Keratinocyte (primary cell): Measurements from ENCODE around the gene CNKSR2. TPM values are rescaled to one million over a fixed set of nuclear protein-coding genes. Genes with fewer than 3 reads are reported as not detected.

Source experiments
- DNase-seq: peaks from one replicate; pipeline ENCODE4 v3.0.0-alpha.2; 2011; ENCODE audit warnings: low read depth, missing footprints, low spot score
- FAIRE-seq: peaks from 2 replicates; lab custom pipeline; 2011; peaks lifted over from hg19 to GRCh38; lab: Jason Lieb, UNC
- H2AFZ ChIP-seq: 2 replicates; pipeline ENCODE4 v1.6.0; 2012; ENCODE audit warnings: low read length, control low read depth, inconsistent platforms; ENCODE audit not compliant: control insufficient read depth
- H3K27ac ChIP-seq: 2 replicates; pipeline ENCODE4 v1.5.1; 2011; ENCODE audit warnings: low read length; ENCODE audit not compliant: control insufficient read depth, insufficient read depth
- H3K27me3 ChIP-seq: 3 replicates; pipeline ENCODE4 v1.6.0; 2011; ENCODE audit warnings: low read length; ENCODE audit not compliant: control insufficient read depth, insufficient read depth; ENCODE audit errors: extremely low read depth
- H3K36me3 ChIP-seq, 2 experiments: 2 replicates in 1 of 2; 3 replicates in 1 of 2; pipeline ENCODE4 v1.5.1; 2011; ENCODE audit warnings: low read length in 2 of 2, mild to moderate bottlenecking in 1 of 2; ENCODE audit not compliant: control insufficient read depth in 2 of 2, insufficient read depth in 2 of 2; ENCODE audit errors: extremely low read depth in 1 of 2
- H3K4me1 ChIP-seq: 3 replicates; pipeline ENCODE4 v1.5.1; 2011; ENCODE audit warnings: low read length; ENCODE audit not compliant: control insufficient read depth, insufficient read depth; ENCODE audit errors: extremely low read depth
- H3K4me2 ChIP-seq: 3 replicates; pipeline ENCODE4 v1.6.0; 2011; ENCODE audit warnings: low read depth, low read length; ENCODE audit not compliant: control insufficient read depth, insufficient read depth; ENCODE audit errors: extremely low read depth
- H3K4me3 ChIP-seq, 3 experiments: fragments of 200-600 bp in 1 of 3; sonication (generic) in 1 of 3; 2 replicates in 2 of 3; 3 replicates in 1 of 3; pipeline ENCODE4 v1.5.1; 2011 to 2016; ENCODE audit warnings: low read length in 3 of 3, mild to moderate bottlenecking in 3 of 3, control low read depth in 2 of 3, inconsistent platforms in 1 of 3, low read depth in 1 of 3, mixed read lengths in 1 of 3, mixed run types in 1 of 3, moderate library complexity in 1 of 3; ENCODE audit not compliant: control insufficient read depth in 2 of 3, insufficient read depth in 2 of 3; ENCODE audit errors: extremely low read depth in 1 of 3
- H3K79me2 ChIP-seq: 2 replicates; pipeline ENCODE4 v1.6.0; 2012; ENCODE audit warnings: low read length; ENCODE audit not compliant: control insufficient read depth, insufficient read depth
- H3K9ac ChIP-seq: 3 replicates; pipeline ENCODE4 v1.6.0; 2011; ENCODE audit warnings: low read length; ENCODE audit not compliant: control insufficient read depth, insufficient read depth; ENCODE audit errors: extremely low read depth
- H3K9me1 ChIP-seq: 3 replicates; pipeline ENCODE4 v1.6.0; 2011; ENCODE audit warnings: low read length; ENCODE audit not compliant: control insufficient read depth, insufficient read depth; ENCODE audit errors: extremely low read depth
- H3K9me3 ChIP-seq: 2 replicates; pipeline ENCODE4 v1.5.1; 2012; ENCODE audit warnings: low read depth, low read length; ENCODE audit not compliant: control insufficient read depth
- H4K20me1 ChIP-seq: 3 replicates; pipeline ENCODE4 v1.6.0; 2011; ENCODE audit warnings: low read length; ENCODE audit not compliant: control insufficient read depth, insufficient read depth; ENCODE audit errors: extremely low read depth
- CTCF ChIP-seq, 3 experiments: IDR thresholded peaks in 1 of 3; conservative IDR thresholded peaks in 1 of 3; optimal IDR thresholded peaks in 1 of 3; 2 replicates in 2 of 3; 3 replicates in 1 of 3; pipeline versions ENCODE3 to v1.5.1; 2011; ENCODE audit warnings: low read length in 3 of 3, mild to moderate bottlenecking in 3 of 3, moderate library complexity in 2 of 3, control low read depth in 1 of 3, inconsistent platforms in 1 of 3; ENCODE audit not compliant: insufficient read depth in 2 of 3; ENCODE audit errors: extremely low read depth in 1 of 3
- EZH2 ChIP-seq: IDR thresholded peaks from one replicate; pipeline ENCODE4 v1.6.1; 2012; ENCODE audit warnings: inconsistent platforms, mild to moderate bottlenecking, low read length, moderate library complexity
- dilution Hi-C: fragments of 300-500 bp; cut with MboI; formaldehyde crosslinking; loops from one replicate; pipeline ENCODE4 v1.7.0; 2020; ENCODE audit warnings: low sequenced_read_pairs; ENCODE audit not compliant: extremely low pct_ligation_motif_present
- polyA plus RNA-seq, 5 experiments: library from polyadenylated mRNA; depleted of rRNA in 3 of 5; stranded (reverse) in 3 of 5; stranded (forward) in 1 of 5; unstranded in 1 of 5; fragments of >200 nt; gene quantifications; 1 replicate in 1 of 5; 2 replicates in 3 of 5; 3 replicates in 1 of 5; pipeline versions ENCODE4 v1.2.1 to v1.2.3, GENCODE V29; 2011 to 2012; ENCODE audit warnings: missing spikeins in 2 of 5, low read depth in 1 of 5, low replicate concordance in 1 of 5

CNKSR2 gene
- polyA plus RNA-seq, 1 donor (not counting 4 experiments of a cell fraction or from before 2014, with no cell fraction given): 0.63 TPM

GRCh38 chrX:21661316-21661715 lies 287.1 kb downstream of the CNKSR2 start:
- Histone ChIP-seq H3K27ac (no peak overlapping the region), H3K9ac (no peak overlapping the region), H3K4me3 (no peak overlapping the region), H3K36me3 (no peaks in the 10 kb centered on the region), H2AFZ (no peak overlapping the region), H3K27me3 (no peaks in the 10 kb centered on the region), H4K20me1 (no peaks in the 10 kb centered on the region), H3K79me2 (no peaks in the 10 kb centered on the region), H3K4me2 (no peak overlapping the region), H3K9me3 (peaks cover 2% of the 10 kb centered on the region), H3K9me1 (no peaks in the 10 kb centered on the region), H3K4me1 (peaks cover 3% of the 10 kb centered on the region)
- no peak for FAIRE-seq
- DNase-seq: no peak
- TF ChIP-seq CTCF (optimal IDR thresholded peaks at IDR 0.05 in 1 of 3, IDR thresholded peaks at IDR 0.05 in 1 of 3, conservative IDR thresholded peaks at IDR 0.05 in 1 of 3; ENCODE audit: extremely low read depth in 1 of 3, insufficient read depth in 2 of 3, low read length in 3 of 3) (no peak), EZH2 (no peak)
- dilution Hi-C loops: no loop called here

- Histone ChIP-seq H3K27ac (no peak overlapping the region), H3K36me3 (no peaks in the 10 kb centered on the region), H3K4me1 (peaks cover 3% of the 10 kb centered on the region), H2AFZ (no peak overlapping the region), H3K4me3 (no peak overlapping the region), H3K9me3 (no peaks in the 10 kb centered on the region), H3K9me1 (no peaks in the 10 kb centered on the region), H3K79me2 (no peaks in the 10 kb centered on the region), H3K27me3 (no peaks in the 10 kb centered on the region), H3K4me2 (no peak overlapping the region), H3K9ac (no peak overlapping the region), H4K20me1 (no peaks in the 10 kb centered on the region)
- FAIRE-seq (no peak), DNase-seq (no peak)
- dilution Hi-C loops: no loop called here
- TF ChIP-seq CTCF (optimal IDR thresholded peaks at IDR 0.05 in 1 of 3, IDR thresholded peaks at IDR 0.05 in 1 of 3, conservative IDR thresholded peaks at IDR 0.05 in 1 of 3; ENCODE audit: extremely low read depth in 1 of 3, insufficient read depth in 2 of 3, low read length in 3 of 3) (no peak), EZH2 (no peak)
Observed at GRCh38 chrX:21662761-21663160, 288.5 kb downstream of the CNKSR2 start.
